HFFc6 (cell line): Measurements from ENCODE around the gene KCNQ1OT1. TPM values are rescaled to one million over a fixed set of nuclear protein-coding genes. Genes with fewer than 3 reads are reported as not detected.

Experiments used
- DNase-seq: peaks from one replicate; pipeline ENCODE4 v3.0.0-alpha.2; 2018
- H3K27ac Mint-ChIP-seq: 2 replicates; pipeline ENCODE4 v1.8.0; 2020; ENCODE audit warnings: mild to moderate bottlenecking, mixed read lengths
- H3K27me3 Mint-ChIP-seq: 2 replicates; pipeline ENCODE4 v1.8.0; 2021; ENCODE audit warnings: mild to moderate bottlenecking, moderate library complexity, mixed read lengths; ENCODE audit not compliant: insufficient read depth
- H3K36me3 Mint-ChIP-seq: 2 replicates; pipeline ENCODE4 v1.8.0; 2021; ENCODE audit warnings: low read depth, mixed read lengths
- H3K4me1 Mint-ChIP-seq: 2 replicates; pipeline ENCODE4 v1.8.0; 2020; ENCODE audit warnings: low read depth, mixed read lengths
- H3K4me3 Mint-ChIP-seq: 2 replicates; pipeline ENCODE4 v1.8.0; 2020; ENCODE audit warnings: mild to moderate bottlenecking, moderate library complexity, mixed read lengths
- H3K9me3 Mint-ChIP-seq: 2 replicates; pipeline ENCODE4 v1.8.0; 2020; ENCODE audit warnings: mild to moderate bottlenecking, mixed read lengths
- CTCF ChIP-seq: fragments of 200-600 bp; sonication (generic); IDR thresholded peaks from 2 replicates; pipeline ENCODE4 v1.5.0; 2021; ENCODE audit warnings: antibody characterized with exemption, mild to moderate bottlenecking
- total RNA-seq, 6 experiments: library from RNA; stranded (reverse); fragmentation: NEBNext Ultra II Directional; extraction: Animal tissue kit (Norgen Biotek cat#: 25700); gene quantifications; 2 replicates in 1 of 6; 3 replicates in 5 of 6; pipeline ENCODE4 v1.2.3, GENCODE V29; 2021

Gene KCNQ1OT1
- total RNA-seq, 6 experiments from 2014 or later, result 0.41 to 0.76 (median 0.43) TPM

GRCh38 chr11:2725368-2726300 is 25.8 kb upstream of the KCNQ1OT1 start:
- Mint-ChIP-seq H3K27ac (no peak overlapping the region), H3K36me3 (no peaks in the 10 kb centered on the region), H3K9me3 (no peaks in the 10 kb centered on the region), H3K27me3 (peaks cover 59% of the 10 kb centered on the region), H3K4me1 (no peaks in the 10 kb centered on the region), H3K4me3 (no peak overlapping the region)
- TF ChIP-seq CTCF, result no peak
- no peak for DNase-seq

GRCh38 chr11:2724653-2725367 is 25.0 kb upstream of the KCNQ1OT1 start:
- no peak overlapping the region for H3K27ac Mint-ChIP-seq
- no peaks in the 10 kb centered on the region for H3K4me1 Mint-ChIP-seq
- peaks cover 62% of the 10 kb centered on the region for H3K27me3 Mint-ChIP-seq
- DNase-seq, result no peak
- no peaks in the 10 kb centered on the region for H3K9me3 Mint-ChIP-seq
- no peak overlapping the region for H3K4me3 Mint-ChIP-seq
- no peak for TF ChIP-seq CTCF
- H3K36me3 Mint-ChIP-seq, result no peaks in the 10 kb centered on the region

- no peak for DNase-seq
- H3K36me3 Mint-ChIP-seq, result no peaks in the 10 kb centered on the region
- H3K4me3 Mint-ChIP-seq, result no peak overlapping the region
- no peak overlapping the region for H3K27ac Mint-ChIP-seq
- no peaks in the 10 kb centered on the region for H3K9me3 Mint-ChIP-seq
- TF ChIP-seq CTCF, result no peak
- H3K4me1 Mint-ChIP-seq, result no peaks in the 10 kb centered on the region
- H3K27me3 Mint-ChIP-seq, result peaks cover 67% of the 10 kb centered on the region
Measured at GRCh38 chr11:2724104-2724503, 24.3 kb upstream of the KCNQ1OT1 start.

- no peak for DNase-seq
- no peaks in the 10 kb centered on the region for H3K4me1 Mint-ChIP-seq
- H3K4me3 Mint-ChIP-seq, result no peak overlapping the region
- H3K9me3 Mint-ChIP-seq, result no peaks in the 10 kb centered on the region
- TF ChIP-seq CTCF, result no peak
- peaks cover 69% of the 10 kb centered on the region for H3K27me3 Mint-ChIP-seq
- H3K27ac Mint-ChIP-seq, result no peak overlapping the region
- H3K36me3 Mint-ChIP-seq, result no peaks in the 10 kb centered on the region
Measured at GRCh38 chr11:2722955-2723354, 23.2 kb upstream of the KCNQ1OT1 start.

- Mint-ChIP-seq H3K4me1 (no peaks in the 10 kb centered on the region), H3K9me3 (no peaks in the 10 kb centered on the region), H3K27me3 (peaks cover 70% of the 10 kb centered on the region), H3K36me3 (no peaks in the 10 kb centered on the region), H3K4me3 (no peak overlapping the region), H3K27ac (no peak overlapping the region)
- no peak for TF ChIP-seq CTCF
- no peak for DNase-seq
Measured at GRCh38 chr11:2721210-2721916, 21.6 kb upstream of the KCNQ1OT1 start.
